ENCODE results near the gene RHOF. TPM values are rescaled to one million over a fixed set of nuclear protein-coding genes. Genes with fewer than 3 reads are reported as not detected.

The RHOF gene
- total RNA-seq, 2 donors from 2014 or later: 9.9 to 10.2 TPM

- TF ChIP-seq POLR2A (IDR thresholded peaks at IDR 0.05) (no peak), CTCF (IDR thresholded peaks at IDR 0.05) (no peak)
- WGBS, 2 donors: 90 to 96% methylated on average over 18 to 29 of the region's 39 CpGs
- intact Hi-C loops (cut with DNase I): no loop called here
- Histone ChIP-seq H3K9me3 (no peaks in the 10 kb centered on the region), H3K4me1 (no peaks in the 10 kb centered on the region), H3K4me3 (no peak overlapping the region), H3K36me3 (replicated peaks in 1 of 2; ENCODE audit: insufficient read depth in 1 of 2, low read depth in 2 of 2) (peaks cover 21 to 53% of the 10 kb centered on the region in 2 donors), H3K27ac (no peak overlapping the region), H3K27me3 (no peaks in the 10 kb centered on the region)
- DNase-seq: no peak
- no peak for ATAC-seq
These were observed 29.1 kb upstream of the RHOF start for GRCh38 chr12:121822393-121823100.

- ATAC-seq: no peak
- DNase-seq: no peak
- intact Hi-C loops (cut with DNase I): no loop called here
- Histone ChIP-seq H3K4me1 (no peaks in the 10 kb centered on the region), H3K9me3 (no peaks in the 10 kb centered on the region), H3K27ac (no peak overlapping the region), H3K36me3 (replicated peaks in 1 of 2; ENCODE audit: insufficient read depth in 1 of 2, low read depth in 2 of 2) (peaks cover 28 to 71% of the 10 kb centered on the region in 2 donors), H3K27me3 (no peaks in the 10 kb centered on the region), H3K4me3 (no peak overlapping the region)
- 81 to 91% methylated on average over 6 to 7 of the region's 7 CpGs for WGBS, 2 donors
- no peak for TF ChIP-seq CTCF (IDR thresholded peaks at IDR 0.05)
- no peak for TF ChIP-seq POLR2A (IDR thresholded peaks at IDR 0.05)
These were observed 26.6 kb upstream of the RHOF start for GRCh38 chr12:121820056-121820455.

GRCh38 chr12:121819212-121819949, 25.9 kb upstream of the RHOF start:
- Histone ChIP-seq H3K27ac (no peak overlapping the region), H3K4me1 (no peaks in the 10 kb centered on the region), H3K36me3 (replicated peaks in 1 of 2; ENCODE audit: insufficient read depth in 1 of 2, low read depth in 2 of 2) (peaks cover 28 to 78% of the 10 kb centered on the region in 2 donors), H3K4me3 (no peak overlapping the region), H3K27me3 (no peaks in the 10 kb centered on the region), H3K9me3 (no peaks in the 10 kb centered on the region)
- DNase-seq: no peak
- 89 to 91% methylated on average over 20 to 21 of the region's 22 CpGs for WGBS, 2 donors
- TF ChIP-seq POLR2A (IDR thresholded peaks at IDR 0.05) (no peak), CTCF (IDR thresholded peaks at IDR 0.05) (no peak)
- no peak for ATAC-seq
- intact Hi-C loops (cut with DNase I): no loop called here

GRCh38 chr12:121817648-121818043, 24.2 kb upstream of the RHOF start:
- DNase-seq (no peak), ATAC-seq (no peak)
- no peak overlapping the region for H3K4me3 ChIP-seq
- intact Hi-C loops (cut with DNase I): no loop called here
- 93 to 94% methylated on average over 17 to 18 of the region's 18 CpGs for WGBS, 2 donors
- H3K27ac ChIP-seq: no peak overlapping the region
- no peaks in the 10 kb centered on the region for H3K27me3 ChIP-seq
- TF ChIP-seq CTCF (IDR thresholded peaks at IDR 0.05) (no peak), POLR2A (IDR thresholded peaks at IDR 0.05) (no peak)
- H3K36me3 ChIP-seq (replicated peaks in 1 of 2; ENCODE audit: insufficient read depth in 1 of 2, low read depth in 2 of 2): peaks cover 28 to 68% of the 10 kb centered on the region in 2 donors
- no peaks in the 10 kb centered on the region for H3K9me3 ChIP-seq
- H3K4me1 ChIP-seq: peaks cover 13% of the 10 kb centered on the region

Data from body of pancreas (tissue), 4 donors.